DOHH2 (cell line): ENCODE data around the gene SEMA3A.

Experiments used
- EZH2phosphoT487 ChIP-seq: fragments of 200-600 bp; sonication (generic); IDR thresholded peaks from 2 replicates; pipeline ENCODE4 v1.6.1; 2017; ENCODE audit warnings: borderline replicate concordance, mild to moderate bottlenecking, antibody characterized with exemption, low read length, moderate library complexity, mixed read lengths
- TF ChIP-seq, protein P1 (sequence below): fragments of 200-600 bp; sonication (generic); IDR thresholded peaks from one replicate; pipeline ENCODE4 v1.5.1; 2014; ENCODE audit warnings: antibody characterized with exemption, mild to moderate bottlenecking, low read depth, low read length; ENCODE audit not compliant: poor library complexity, severe bottlenecking

DNA sequence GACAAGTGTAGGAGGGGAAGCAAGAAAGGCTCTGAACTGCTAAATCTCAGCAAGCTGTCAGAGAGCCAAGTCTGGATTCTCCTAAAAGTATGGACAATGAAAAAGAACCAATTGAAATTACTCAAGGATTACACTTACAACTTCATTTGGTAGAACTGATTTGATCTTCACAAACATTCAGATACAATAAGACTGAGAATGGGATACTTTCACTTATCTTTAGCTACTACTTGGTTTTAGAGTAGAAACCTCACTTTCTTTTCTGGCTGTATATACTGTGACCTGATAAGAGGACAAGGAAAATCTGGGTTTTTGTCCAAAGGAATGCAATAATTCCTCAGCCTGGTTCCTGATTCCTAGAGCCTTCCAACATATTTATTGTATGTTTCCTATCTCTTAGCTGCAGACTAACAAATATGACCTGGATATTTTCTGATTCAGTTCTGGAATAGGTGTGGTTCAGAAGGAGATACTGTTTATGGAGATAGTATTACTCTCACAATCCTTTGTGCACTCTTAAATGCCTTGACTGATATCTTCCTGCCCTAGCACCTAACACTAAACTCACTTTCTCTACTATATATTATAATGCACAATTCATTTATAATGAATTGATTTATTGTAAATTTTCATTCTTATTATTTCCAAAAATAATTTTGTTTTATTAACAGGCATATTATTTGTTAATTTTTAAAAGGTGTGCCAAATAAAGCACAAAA is 7.3 kb downstream of the SEMA3A start:
- TF ChIP-seq, protein P1, sequence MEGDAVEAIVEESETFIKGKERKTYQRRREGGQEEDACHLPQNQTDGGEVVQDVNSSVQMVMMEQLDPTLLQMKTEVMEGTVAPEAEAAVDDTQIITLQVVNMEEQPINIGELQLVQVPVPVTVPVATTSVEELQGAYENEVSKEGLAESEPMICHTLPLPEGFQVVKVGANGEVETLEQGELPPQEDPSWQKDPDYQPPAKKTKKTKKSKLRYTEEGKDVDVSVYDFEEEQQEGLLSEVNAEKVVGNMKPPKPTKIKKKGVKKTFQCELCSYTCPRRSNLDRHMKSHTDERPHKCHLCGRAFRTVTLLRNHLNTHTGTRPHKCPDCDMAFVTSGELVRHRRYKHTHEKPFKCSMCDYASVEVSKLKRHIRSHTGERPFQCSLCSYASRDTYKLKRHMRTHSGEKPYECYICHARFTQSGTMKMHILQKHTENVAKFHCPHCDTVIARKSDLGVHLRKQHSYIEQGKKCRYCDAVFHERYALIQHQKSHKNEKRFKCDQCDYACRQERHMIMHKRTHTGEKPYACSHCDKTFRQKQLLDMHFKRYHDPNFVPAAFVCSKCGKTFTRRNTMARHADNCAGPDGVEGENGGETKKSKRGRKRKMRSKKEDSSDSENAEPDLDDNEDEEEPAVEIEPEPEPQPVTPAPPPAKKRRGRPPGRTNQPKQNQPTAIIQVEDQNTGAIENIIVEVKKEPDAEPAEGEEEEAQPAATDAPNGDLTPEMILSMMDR = no peak
- no peak for TF ChIP-seq EZH2phosphoT487
